HG02973 (cell line): ENCODE data around the gene TEX26.

Experiments
- ATAC-seq: cut with Tn5 transposase; IDR thresholded peaks from one replicate; pipeline ENCODE4 v1.9.1; 2021; ENCODE audit warnings: moderate library complexity; ENCODE audit not compliant: unreplicated experiment

The TEX26 gene

GRCh38 chr13:31011193-31011860 is 78.9 kb downstream of the TEX26 start:
- ATAC-seq = no peak

GRCh38 chr13:31011901-31012654 is 79.6 kb downstream of the TEX26 start:
- no peak for ATAC-seq

- no peak for ATAC-seq
Measured at GRCh38 chr13:31012655-31013024, 80.2 kb downstream of the TEX26 start.

- ATAC-seq = no peak
Measured at GRCh38 chr13:31014456-31014855, 82.0 kb downstream of the TEX26 start.

GRCh38 chr13:31015199-31015598 is 82.7 kb downstream of the TEX26 start:
- ATAC-seq = no peak

- ATAC-seq = no peak
Measured at GRCh38 chr13:31016342-31017325, 84.2 kb downstream of the TEX26 start.

GRCh38 chr13:31018511-31018910 is 86.1 kb downstream of the TEX26 start:
- no peak for ATAC-seq

- no peak for ATAC-seq
Measured at GRCh38 chr13:31020996-31021395, 88.5 kb downstream of the TEX26 start.

GRCh38 chr13:31022288-31022895 is 89.9 kb downstream of the TEX26 start:
- no peak for ATAC-seq

GRCh38 chr13:31022928-31023530 is 90.6 kb downstream of the TEX26 start:
- ATAC-seq = no peak
